Fibroblast of lung (primary cell): Measurements from ENCODE around the gene KAT7. TPM values are rescaled to one million over a fixed set of nuclear protein-coding genes. Genes with fewer than 3 reads are reported as not detected.

Experiments used
- DNase-seq, 2 donors: peaks; one replicate each; pipeline versions ENCODE4 v3.0.0 to v3.0.0-alpha.2; 2010; ENCODE audit warnings: low read depth in 2 of 2
- H2AFZ ChIP-seq: 2 replicates; pipeline ENCODE4 v1.5.1; 2012; ENCODE audit warnings: low read length, control low read depth, inconsistent platforms
- H3K27ac ChIP-seq: 2 replicates; pipeline ENCODE4 v1.5.1; 2011; ENCODE audit warnings: low read length, control low read depth; ENCODE audit not compliant: insufficient read depth
- H3K27me3 ChIP-seq: 2 replicates; pipeline ENCODE4 v1.5.1; 2011; ENCODE audit warnings: mild to moderate bottlenecking, low read length; ENCODE audit not compliant: control insufficient read depth, insufficient read depth
- H3K36me3 ChIP-seq: 2 replicates; pipeline ENCODE4 v1.5.1; 2011; ENCODE audit warnings: low read length; ENCODE audit not compliant: control insufficient read depth, insufficient read depth
- H3K4me1 ChIP-seq: 2 replicates; pipeline ENCODE4 v1.5.1; 2011; ENCODE audit warnings: low read length; ENCODE audit not compliant: control insufficient read depth, insufficient read depth; ENCODE audit errors: extremely low read depth
- H3K4me2 ChIP-seq: 2 replicates; pipeline ENCODE4 v1.5.1; 2011; ENCODE audit warnings: low read length, control low read depth; ENCODE audit not compliant: insufficient read depth; ENCODE audit errors: extremely low read depth
- H3K4me3 ChIP-seq, 4 experiments: fragments of 200-600 bp in 1 of 4; sonication (generic) in 1 of 4; replicated peaks in 1 of 4; 2 replicates each; pipeline ENCODE4 v1.5.1; 2011 to 2016; ENCODE audit warnings: low read length in 4 of 4, low read depth in 3 of 4, mild to moderate bottlenecking in 3 of 4, control low read depth in 2 of 4, inconsistent platforms in 1 of 4, mixed read lengths in 1 of 4; ENCODE audit not compliant: insufficient read depth in 1 of 4; ENCODE audit errors: control extremely low read depth in 1 of 4
- H3K79me2 ChIP-seq: 2 replicates; pipeline ENCODE4 v1.5.1; 2012; ENCODE audit warnings: mild to moderate bottlenecking, low read length, inconsistent platforms; ENCODE audit not compliant: control insufficient read depth, insufficient read depth
- H3K9ac ChIP-seq: 2 replicates; pipeline ENCODE4 v1.5.1; 2011; ENCODE audit warnings: mild to moderate bottlenecking, low read length, control low read depth; ENCODE audit not compliant: insufficient read depth
- H3K9me3 ChIP-seq: 2 replicates; pipeline ENCODE4 v1.5.1; 2012; ENCODE audit warnings: low read depth, low read length; ENCODE audit not compliant: control insufficient read depth, insufficient read depth
- H4K20me1 ChIP-seq: 2 replicates; pipeline ENCODE4 v1.5.1; 2011; ENCODE audit warnings: low read length; ENCODE audit not compliant: control insufficient read depth, insufficient read depth; ENCODE audit errors: extremely low read depth
- CTCF ChIP-seq, 2 donors: IDR thresholded peaks in 1 of 2; conservative IDR thresholded peaks in 1 of 2; 1 replicate in 1 of 2; 2 replicates in 1 of 2; pipeline ENCODE4 v1.5.1; 2011 to 2012; ENCODE audit warnings: low read length in 2 of 2, control low read depth in 1 of 2, inconsistent platforms in 1 of 2, low read depth in 1 of 2, mild to moderate bottlenecking in 1 of 2
- EZH2 ChIP-seq: IDR thresholded peaks from 2 replicates; pipeline ENCODE4 v1.5.1; 2012; ENCODE audit warnings: low read length, control low read depth, mild to moderate bottlenecking; ENCODE audit errors: missing control alignments
- polyA plus RNA-seq, 2 donors: library from polyadenylated mRNA; depleted of rRNA in 1 of 2; stranded (reverse) in 1 of 2; unstranded in 1 of 2; fragments of >200 nt; gene quantifications; 2 replicates each; pipeline ENCODE4 v1.2.1, GENCODE V29; 2011 to 2012; ENCODE audit warnings: missing spikeins in 1 of 2
- total RNA-seq: library from RNA; depleted of rRNA; stranded (reverse); fragments of >200 nt; gene quantifications from 2 replicates; pipeline ENCODE4 v1.2.1, GENCODE V29; 2014

Gene KAT7
- total and polyA plus RNA-seq, 2 donors (not counting 1 experiment from before 2014, with no cell fraction given) = 25.6 to 35.5 TPM

GRCh38 chr17:49862781-49863331, 74.4 kb downstream of the KAT7 start:
- Histone ChIP-seq H3K4me2 (no peak overlapping the region), H3K9me3 (no peaks in the 10 kb centered on the region), H4K20me1 (no peaks in the 10 kb centered on the region), H3K4me3 (no peak overlapping the region), H3K4me1 (no peaks in the 10 kb centered on the region), H3K9ac (no peak overlapping the region), H3K27me3 (peaks cover 17% of the 10 kb centered on the region), H2AFZ (no peak overlapping the region), H3K36me3 (no peaks in the 10 kb centered on the region), H3K27ac (no peak overlapping the region), H3K79me2 (no peaks in the 10 kb centered on the region)
- TF ChIP-seq CTCF (conservative IDR thresholded peaks at IDR 0.05 in 1 of 2, IDR thresholded peaks at IDR 0.05 in 1 of 2; ENCODE audit: low read depth in 1 of 2, low read length in 2 of 2) (no peak), EZH2 (no peak)
- no peak for DNase-seq

GRCh38 chr17:49866019-49866380, 77.5 kb downstream of the KAT7 start:
- Histone ChIP-seq H3K4me3 (no peak overlapping the region), H3K79me2 (no peaks in the 10 kb centered on the region), H3K4me2 (no peak overlapping the region), H3K27me3 (peaks cover 17% of the 10 kb centered on the region), H4K20me1 (no peaks in the 10 kb centered on the region), H3K4me1 (no peaks in the 10 kb centered on the region), H2AFZ (no peak overlapping the region), H3K36me3 (no peaks in the 10 kb centered on the region), H3K9ac (no peak overlapping the region), H3K9me3 (no peaks in the 10 kb centered on the region), H3K27ac (no peak overlapping the region)
- TF ChIP-seq EZH2 (no peak), CTCF (conservative IDR thresholded peaks at IDR 0.05 in 1 of 2, IDR thresholded peaks at IDR 0.05 in 1 of 2; ENCODE audit: low read depth in 1 of 2, low read length in 2 of 2) (no peak)
- DNase-seq = no peak

- H3K4me3 ChIP-seq = no peak overlapping the region
- H3K9me3 ChIP-seq = no peaks in the 10 kb centered on the region
- H3K27ac ChIP-seq = no peak overlapping the region
- H3K4me2 ChIP-seq = no peak overlapping the region
- no peak for DNase-seq
- H3K27me3 ChIP-seq = peaks cover 14% of the 10 kb centered on the region
- no peaks in the 10 kb centered on the region for H3K79me2 ChIP-seq
- no peaks in the 10 kb centered on the region for H4K20me1 ChIP-seq
- TF ChIP-seq CTCF (conservative IDR thresholded peaks at IDR 0.05 in 1 of 2, IDR thresholded peaks at IDR 0.05 in 1 of 2; ENCODE audit: low read depth in 1 of 2, low read length in 2 of 2) (no peak), EZH2 (no peak)
- H3K9ac ChIP-seq = no peak overlapping the region
- no peak overlapping the region for H2AFZ ChIP-seq
- no peaks in the 10 kb centered on the region for H3K4me1 ChIP-seq
- no peaks in the 10 kb centered on the region for H3K36me3 ChIP-seq
These were observed 78.5 kb downstream of the KAT7 start for GRCh38 chr17:49866882-49867413.
